Glutamatergic neuron (in vitro differentiated cells): ENCODE data around the gene ATRNL1. TPM values are rescaled to one million over a fixed set of nuclear protein-coding genes. Genes with fewer than 3 reads are reported as not detected.
"Not testable (repeated sequence)": the region's sequence is repeated elsewhere in the genome, so short reads cannot be mapped to it uniquely, and the experiment has no call there.

Experiments
- DNase-seq: peaks from one replicate; pipeline ENCODE4 v3.0.0; 2022
- H3K27ac Mint-ChIP-seq: one replicate; pipeline ENCODE4 v1.8.0; 2020; ENCODE audit warnings: mild to moderate bottlenecking, mixed read lengths, inconsistent platforms; ENCODE audit not compliant: unreplicated experiment
- H3K27me3 Mint-ChIP-seq: one replicate; pipeline ENCODE4 v1.8.0; 2020; ENCODE audit warnings: mild to moderate bottlenecking, moderate library complexity, mixed read lengths, inconsistent platforms; ENCODE audit not compliant: unreplicated experiment
- H3K36me3 Mint-ChIP-seq: one replicate; pipeline ENCODE4 v1.8.0; 2020; ENCODE audit warnings: mild to moderate bottlenecking, mixed read lengths, inconsistent platforms; ENCODE audit not compliant: unreplicated experiment
- H3K4me1 Mint-ChIP-seq: one replicate; pipeline ENCODE4 v1.8.0; 2020; ENCODE audit warnings: mild to moderate bottlenecking, low read depth, mixed read lengths, inconsistent platforms; ENCODE audit not compliant: unreplicated experiment
- H3K4me3 Mint-ChIP-seq: one replicate; pipeline ENCODE4 v1.8.0; 2020; ENCODE audit warnings: mild to moderate bottlenecking, mixed read lengths, inconsistent platforms; ENCODE audit not compliant: unreplicated experiment
- H3K9me3 Mint-ChIP-seq: one replicate; pipeline ENCODE4 v1.8.0; 2020; ENCODE audit warnings: mild to moderate bottlenecking, moderate library complexity, mixed read lengths, inconsistent platforms; ENCODE audit not compliant: unreplicated experiment
- CTCF ChIP-seq: fragments of 200-600 bp; sonication (generic); IDR thresholded peaks from one replicate; pipeline ENCODE4 v1.5.0; 2021; ENCODE audit not compliant: partially characterized antibody, unreplicated experiment
- total RNA-seq: library from RNA; stranded (reverse); fragmentation: NEBNext Ultra II Directional; extraction: Animal tissue kit (Norgen Biotek cat#: 25700); gene quantifications from one replicate; pipeline ENCODE4 v1.2.1, GENCODE V29; 2021; ENCODE audit not compliant: unreplicated experiment

Gene ATRNL1
- total RNA-seq, 1 donor from 2014 or later, result 35.9 TPM

GRCh38 chr10:115384665-115385064, 291.5 kb downstream of the ATRNL1 start:
- no peak for DNase-seq
- H3K9me3 Mint-ChIP-seq, result no peaks in the 10 kb centered on the region
- H3K36me3 Mint-ChIP-seq, result peaks cover 4% of the 10 kb centered on the region
- no peak overlapping the region for H3K4me3 Mint-ChIP-seq
- no peak for TF ChIP-seq CTCF
- H3K27me3 Mint-ChIP-seq, result peaks cover 3% of the 10 kb centered on the region
- H3K27ac Mint-ChIP-seq, result no peak overlapping the region
- no peaks in the 10 kb centered on the region for H3K4me1 Mint-ChIP-seq

- H3K27ac Mint-ChIP-seq, result no peak overlapping the region
- H3K9me3 Mint-ChIP-seq, result peaks cover 2% of the 10 kb centered on the region
- TF ChIP-seq CTCF, result no peak
- no peaks in the 10 kb centered on the region for H3K36me3 Mint-ChIP-seq
- H3K27me3 Mint-ChIP-seq, result no peaks in the 10 kb centered on the region
- no peak overlapping the region for H3K4me3 Mint-ChIP-seq
- H3K4me1 Mint-ChIP-seq, result no peaks in the 10 kb centered on the region
- DNase-seq, result no peak
These were observed 297.4 kb downstream of the ATRNL1 start for GRCh38 chr10:115390607-115391006.

- no peaks in the 10 kb centered on the region for H3K27me3 Mint-ChIP-seq
- no peak overlapping the region for H3K4me3 Mint-ChIP-seq
- no peaks in the 10 kb centered on the region for H3K36me3 Mint-ChIP-seq
- H3K9me3 Mint-ChIP-seq, result no peaks in the 10 kb centered on the region
- no peak for DNase-seq
- H3K4me1 Mint-ChIP-seq, result no peaks in the 10 kb centered on the region
- no peak for TF ChIP-seq CTCF
- H3K27ac Mint-ChIP-seq, result no peak overlapping the region
These were observed 304.9 kb downstream of the ATRNL1 start for GRCh38 chr10:115398026-115398425.

GRCh38 chr10:115402699-115403098, 309.5 kb downstream of the ATRNL1 start:
- no peaks in the 10 kb centered on the region for H3K36me3 Mint-ChIP-seq
- no peak overlapping the region for H3K27ac Mint-ChIP-seq
- no peak for DNase-seq
- no peaks in the 10 kb centered on the region for H3K27me3 Mint-ChIP-seq
- TF ChIP-seq CTCF, result no peak
- H3K4me1 Mint-ChIP-seq, result no peaks in the 10 kb centered on the region
- H3K4me3 Mint-ChIP-seq, result no peak overlapping the region
- H3K9me3 Mint-ChIP-seq, result no peaks in the 10 kb centered on the region

GRCh38 chr10:115405838-115406237, 312.7 kb downstream of the ATRNL1 start:
- not testable (repeated sequence) for H3K27ac Mint-ChIP-seq, H3K4me3 Mint-ChIP-seq, H3K4me1 Mint-ChIP-seq, H3K36me3 Mint-ChIP-seq, H3K27me3 Mint-ChIP-seq, H3K9me3 Mint-ChIP-seq, DNase-seq

GRCh38 chr10:115409347-115409746, 316.2 kb downstream of the ATRNL1 start:
- no peak for TF ChIP-seq CTCF
- Mint-ChIP-seq H3K27ac (no peak overlapping the region), H3K4me1 (no peaks in the 10 kb centered on the region), H3K36me3 (no peaks in the 10 kb centered on the region), H3K9me3 (no peaks in the 10 kb centered on the region), H3K27me3 (peaks cover 2% of the 10 kb centered on the region), H3K4me3 (no peak overlapping the region)
- no peak for DNase-seq
